Measurements from ENCODE around the gene ARHGDIB. TPM values are rescaled to one million over a fixed set of nuclear protein-coding genes. Genes with fewer than 3 reads are reported as not detected.

ARHGDIB gene
- 9.5 TPM for polyA plus RNA-seq (2013, experiment 1 of 2)
- 9.5 TPM for polyA plus RNA-seq (2013, experiment 2 of 2)

GRCh38 chr12:14961466-14962152, at the start of gene ARHGDIB:
Gene ARHGDIB (minus strand): TSS chr12:14961601. CDS start chr12:14950712, 10,889 bp downstream.
- H3K36me3 ChIP-seq (ENCODE audit: control insufficient read depth, insufficient read depth, low read length) = no peaks in the 10 kb centered on the region
- H3K79me1 ChIP-seq (ENCODE audit: low read length) = no peaks in the 10 kb centered on the region
- H3K9ac ChIP-seq (ENCODE audit: low read length) = no peak within 1 kb of the TSS
- H4K8ac ChIP-seq (ENCODE audit: low read depth, low read length) = no peak within 1 kb of the TSS
- H2BK15ac ChIP-seq (replicated peaks; ENCODE audit: low read depth) = no peak within 1 kb of the TSS
- H2BK120ac ChIP-seq (ENCODE audit: low read depth, low read length) = no peak within 1 kb of the TSS
- no peak within 1 kb of the TSS for H4K5ac ChIP-seq (ENCODE audit: low read length)
- H2BK5ac ChIP-seq (ENCODE audit: low read length) = no peak within 1 kb of the TSS
- no peak within 1 kb of the TSS for H3K4ac ChIP-seq (ENCODE audit: low read depth, low read length)
- H2AK5ac ChIP-seq (ENCODE audit: low read length) = no peak within 1 kb of the TSS
- H3K79me2 ChIP-seq (ENCODE audit: control insufficient read depth, insufficient read depth, low read length) = no peaks in the 10 kb centered on the region
- no peaks in the 10 kb centered on the region for H3K4me1 ChIP-seq (ENCODE audit: control insufficient read depth, low read depth, low read length)
- no peak within 1 kb of the TSS for H3K56ac ChIP-seq (ENCODE audit: low read length)
- no CpG with 5 or more reads among the region's 14 CpGs for WGBS (ENCODE audit: extremely low coverage, insufficient coverage, low lambda C conversion rate)
- no peak for DNase-seq
- peak within 1 kb of the TSS; percentile 42 for H3K27ac ChIP-seq (ENCODE audit: low read depth, low read length)
- no peaks in the 10 kb centered on the region for H3K27me3 ChIP-seq (ENCODE audit: insufficient read depth, low read length, poor library complexity)
- no peak within 1 kb of the TSS for H3K23ac ChIP-seq (ENCODE audit: low read length)
- no peak within 1 kb of the TSS for H3K4me2 ChIP-seq (ENCODE audit: low read length)
- no peak within 1 kb of the TSS for H3K4me3 ChIP-seq (ENCODE audit: low read length)
- H3K18ac ChIP-seq (ENCODE audit: low read length) = no peak within 1 kb of the TSS

DNA sequence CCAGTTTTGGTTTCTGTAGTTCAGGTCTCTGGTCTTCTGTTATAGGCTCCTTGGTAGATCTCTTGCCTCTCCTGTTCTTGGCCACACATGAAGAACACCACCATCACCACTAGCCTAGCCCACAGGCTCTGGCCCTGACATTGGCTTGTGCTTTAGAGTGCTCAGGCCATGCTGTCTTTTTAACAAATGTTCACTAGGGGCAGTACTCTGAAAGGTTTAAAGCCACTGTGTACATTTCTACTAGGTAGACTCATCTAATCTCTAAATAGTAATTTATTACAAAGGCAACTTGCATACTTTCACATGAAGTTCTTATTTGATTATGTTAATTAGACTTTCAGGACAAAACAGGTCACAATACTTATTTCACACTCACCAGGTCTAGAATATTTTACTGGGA, 49.8 kb upstream of the ARHGDIB start:
- Histone ChIP-seq H4K8ac (ENCODE audit: low read depth, low read length) (no peak overlapping the region), H3K27me3 (ENCODE audit: insufficient read depth, low read length, poor library complexity) (no peaks in the 10 kb centered on the region), H3K79me1 (ENCODE audit: low read length) (no peaks in the 10 kb centered on the region), H3K4ac (ENCODE audit: low read depth, low read length) (no peak overlapping the region), H3K23ac (ENCODE audit: low read length) (no peak overlapping the region), H3K79me2 (ENCODE audit: control insufficient read depth, insufficient read depth, low read length) (no peaks in the 10 kb centered on the region), H4K5ac (ENCODE audit: low read length) (no peak overlapping the region), H3K9ac (ENCODE audit: low read length) (no peak overlapping the region), H3K27ac (ENCODE audit: low read depth, low read length) (no peak overlapping the region), H2AK5ac (ENCODE audit: low read length) (no peak overlapping the region), H2BK120ac (ENCODE audit: low read depth, low read length) (no peak overlapping the region), H3K4me1 (ENCODE audit: control insufficient read depth, low read depth, low read length) (no peaks in the 10 kb centered on the region), H3K18ac (ENCODE audit: low read length) (no peak overlapping the region), H3K4me2 (ENCODE audit: low read length) (no peak overlapping the region), H2BK5ac (ENCODE audit: low read length) (no peak overlapping the region), H2BK15ac (replicated peaks; ENCODE audit: low read depth) (no peak overlapping the region), H3K36me3 (ENCODE audit: control insufficient read depth, insufficient read depth, low read length) (no peaks in the 10 kb centered on the region), H3K56ac (ENCODE audit: low read length) (no peak overlapping the region), H3K4me3 (ENCODE audit: low read length) (no peak overlapping the region)
- peak; percentile 51 for DNase-seq

- no peak overlapping the region for H2AK5ac ChIP-seq (ENCODE audit: low read length)
- H3K23ac ChIP-seq (ENCODE audit: low read length) = no peak overlapping the region
- no peak overlapping the region for H4K8ac ChIP-seq (ENCODE audit: low read depth, low read length)
- no peaks in the 10 kb centered on the region for H3K79me2 ChIP-seq (ENCODE audit: control insufficient read depth, insufficient read depth, low read length)
- no peak overlapping the region for H2BK5ac ChIP-seq (ENCODE audit: low read length)
- DNase-seq = no peak
- no peak overlapping the region for H4K5ac ChIP-seq (ENCODE audit: low read length)
- no peaks in the 10 kb centered on the region for H3K79me1 ChIP-seq (ENCODE audit: low read length)
- H3K4me1 ChIP-seq (ENCODE audit: control insufficient read depth, low read depth, low read length) = no peaks in the 10 kb centered on the region
- no peak overlapping the region for H3K9ac ChIP-seq (ENCODE audit: low read length)
- H2BK120ac ChIP-seq (ENCODE audit: low read depth, low read length) = no peak overlapping the region
- H3K56ac ChIP-seq (ENCODE audit: low read length) = no peak overlapping the region
- H3K36me3 ChIP-seq (ENCODE audit: control insufficient read depth, insufficient read depth, low read length) = no peaks in the 10 kb centered on the region
- H3K4me2 ChIP-seq (ENCODE audit: low read length) = no peak overlapping the region
- no CpG with 5 or more reads among the region's 3 CpGs for WGBS (ENCODE audit: extremely low coverage, insufficient coverage, low lambda C conversion rate)
- H3K4me3 ChIP-seq (ENCODE audit: low read length) = no peak overlapping the region
- H2BK15ac ChIP-seq (replicated peaks; ENCODE audit: low read depth) = no peak overlapping the region
- H3K27ac ChIP-seq (ENCODE audit: low read depth, low read length) = no peak overlapping the region
- H3K18ac ChIP-seq (ENCODE audit: low read length) = no peak overlapping the region
- H3K4ac ChIP-seq (ENCODE audit: low read depth, low read length) = no peak overlapping the region
- no peaks in the 10 kb centered on the region for H3K27me3 ChIP-seq (ENCODE audit: insufficient read depth, low read length, poor library complexity)
Observed at GRCh38 chr12:15007551-15007950, 46.1 kb upstream of the ARHGDIB start.

DNA sequence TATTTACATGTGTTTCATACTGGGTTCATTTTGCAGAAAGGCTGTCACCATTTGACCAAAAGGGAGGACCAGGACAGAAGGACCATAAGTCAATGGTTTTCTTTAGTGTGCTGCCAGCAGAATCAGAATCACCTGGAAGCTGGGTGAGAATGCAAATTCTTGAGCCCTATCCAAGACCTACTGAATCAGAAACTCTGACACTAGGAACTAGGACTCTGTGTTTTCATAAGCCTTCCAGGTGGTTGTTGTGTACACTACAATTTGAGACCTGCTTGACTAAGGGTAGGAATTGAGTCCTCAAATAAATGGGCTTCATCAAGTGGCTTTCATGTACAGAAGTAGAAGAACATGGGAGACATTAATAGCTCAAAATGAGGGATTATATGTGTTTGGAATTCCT, 43.7 kb upstream of the ARHGDIB start:
- Histone ChIP-seq H3K4me1 (ENCODE audit: control insufficient read depth, low read depth, low read length) (no peaks in the 10 kb centered on the region), H3K4me2 (ENCODE audit: low read length) (no peak overlapping the region), H3K27ac (ENCODE audit: low read depth, low read length) (no peak overlapping the region), H3K36me3 (ENCODE audit: control insufficient read depth, insufficient read depth, low read length) (no peaks in the 10 kb centered on the region), H4K5ac (ENCODE audit: low read length) (no peak overlapping the region), H2BK120ac (ENCODE audit: low read depth, low read length) (no peak overlapping the region), H2AK5ac (ENCODE audit: low read length) (no peak overlapping the region), H3K79me2 (ENCODE audit: control insufficient read depth, insufficient read depth, low read length) (no peaks in the 10 kb centered on the region), H2BK15ac (replicated peaks; ENCODE audit: low read depth) (no peak overlapping the region), H3K9ac (ENCODE audit: low read length) (no peak overlapping the region), H3K27me3 (ENCODE audit: insufficient read depth, low read length, poor library complexity) (no peaks in the 10 kb centered on the region), H4K8ac (ENCODE audit: low read depth, low read length) (no peak overlapping the region), H3K56ac (ENCODE audit: low read length) (no peak overlapping the region), H3K4me3 (ENCODE audit: low read length) (no peak overlapping the region), H3K4ac (ENCODE audit: low read depth, low read length) (no peak overlapping the region), H3K79me1 (ENCODE audit: low read length) (no peaks in the 10 kb centered on the region), H3K18ac (ENCODE audit: low read length) (no peak overlapping the region), H2BK5ac (ENCODE audit: low read length) (no peak overlapping the region), H3K23ac (ENCODE audit: low read length) (no peak overlapping the region)
- DNase-seq = no peak

GRCh38 chr12:15004421-15004820, 43.0 kb upstream of the ARHGDIB start:
- Histone ChIP-seq H4K8ac (ENCODE audit: low read depth, low read length) (no peak overlapping the region), H2BK5ac (ENCODE audit: low read length) (no peak overlapping the region), H3K36me3 (ENCODE audit: control insufficient read depth, insufficient read depth, low read length) (no peaks in the 10 kb centered on the region), H3K23ac (ENCODE audit: low read length) (no peak overlapping the region), H3K56ac (ENCODE audit: low read length) (no peak overlapping the region), H2BK120ac (ENCODE audit: low read depth, low read length) (no peak overlapping the region), H3K18ac (ENCODE audit: low read length) (no peak overlapping the region), H2AK5ac (ENCODE audit: low read length) (no peak overlapping the region), H4K5ac (ENCODE audit: low read length) (no peak overlapping the region), H3K9ac (ENCODE audit: low read length) (no peak overlapping the region), H3K4me2 (ENCODE audit: low read length) (no peak overlapping the region), H3K4ac (ENCODE audit: low read depth, low read length) (no peak overlapping the region), H3K79me2 (ENCODE audit: control insufficient read depth, insufficient read depth, low read length) (no peaks in the 10 kb centered on the region), H3K4me3 (ENCODE audit: low read length) (no peak overlapping the region), H3K4me1 (ENCODE audit: control insufficient read depth, low read depth, low read length) (no peaks in the 10 kb centered on the region), H3K79me1 (ENCODE audit: low read length) (no peaks in the 10 kb centered on the region), H3K27me3 (ENCODE audit: insufficient read depth, low read length, poor library complexity) (no peaks in the 10 kb centered on the region), H3K27ac (ENCODE audit: low read depth, low read length) (no peak overlapping the region), H2BK15ac (replicated peaks; ENCODE audit: low read depth) (no peak overlapping the region)
- no CpG with 5 or more reads among the region's 2 CpGs for WGBS (ENCODE audit: extremely low coverage, insufficient coverage, low lambda C conversion rate)
- no peak for DNase-seq

- Histone ChIP-seq H2BK120ac (ENCODE audit: low read depth, low read length) (no peak overlapping the region), H3K4me2 (ENCODE audit: low read length) (no peak overlapping the region), H3K36me3 (ENCODE audit: control insufficient read depth, insufficient read depth, low read length) (no peaks in the 10 kb centered on the region), H3K4ac (ENCODE audit: low read depth, low read length) (no peak overlapping the region), H4K5ac (ENCODE audit: low read length) (no peak overlapping the region), H3K27ac (ENCODE audit: low read depth, low read length) (no peak overlapping the region), H3K4me3 (ENCODE audit: low read length) (no peak overlapping the region), H3K79me1 (ENCODE audit: low read length) (no peaks in the 10 kb centered on the region), H4K8ac (ENCODE audit: low read depth, low read length) (no peak overlapping the region), H3K4me1 (ENCODE audit: control insufficient read depth, low read depth, low read length) (no peaks in the 10 kb centered on the region), H3K79me2 (ENCODE audit: control insufficient read depth, insufficient read depth, low read length) (no peaks in the 10 kb centered on the region), H3K27me3 (ENCODE audit: insufficient read depth, low read length, poor library complexity) (no peaks in the 10 kb centered on the region), H2BK15ac (replicated peaks; ENCODE audit: low read depth) (no peak overlapping the region), H3K9ac (ENCODE audit: low read length) (no peak overlapping the region), H3K56ac (ENCODE audit: low read length) (peak overlapping the region; percentile 50), H2BK5ac (ENCODE audit: low read length) (no peak overlapping the region), H3K18ac (ENCODE audit: low read length) (no peak overlapping the region), H3K23ac (ENCODE audit: low read length) (no peak overlapping the region), H2AK5ac (ENCODE audit: low read length) (no peak overlapping the region)
- peak; percentile 67 for DNase-seq
- WGBS (ENCODE audit: extremely low coverage, insufficient coverage, low lambda C conversion rate) = no CpG with 5 or more reads among the region's 6 CpGs
Observed at GRCh38 chr12:15001733-15002382, 40.5 kb upstream of the ARHGDIB start.

All from mesendoderm (in vitro differentiated cells).